Adipose tissue (tissue), 3 donors: ENCODE results near the gene STX1B. TPM values are rescaled to one million over a fixed set of nuclear protein-coding genes. Genes with fewer than 3 reads are reported as not detected.

Source experiments
- H3K27ac ChIP-seq: one replicate; pipeline ENCODE4 v1.5.1; 2013; ENCODE audit warnings: low read depth, low read length
- WGBS, 3 donors: extraction: QIAGEN DNeasy Blood & Tissue Kit; methylation state at CpG; one replicate each; pipeline ENCODE4 v1.1.7; 2013; 5-methylcytosine and 5-hydroxymethylcytosine counted together
- polyA plus RNA-seq, 3 donors: library from polyadenylated mRNA; stranded (reverse); fragments of 200-250 nt; gene quantifications; one replicate each; pipeline ENCODE4 v1.2.3, GENCODE V29; 2013
- donor health status: healthy with polysubstance abuse.
- donor health status: Bipolar disorder and iron deficiency.
- donor health status: healthy.

STX1B gene
- polyA plus RNA-seq, 3 donors: 0.11 to 0.98 (median 0.18) TPM

- H3K27ac ChIP-seq: no peak overlapping the region
- WGBS, 3 donors: 92 to 94% (median 93%) methylated on average over 16 to 18 of the region's 18 CpGs
Observed at GRCh38 chr16:30963925-30964511, 46.4 kb downstream of the STX1B start.

- WGBS, 3 donors: 91 to 94% (median 93%) methylated on average over 11 of the region's 11 CpGs
- H3K27ac ChIP-seq: no peak overlapping the region
Observed at GRCh38 chr16:30961384-30961783, 49.1 kb downstream of the STX1B start.

- no peak overlapping the region for H3K27ac ChIP-seq
- 13 to 17% (median 14%) methylated on average over 35 to 55 of the region's 55 CpGs for WGBS, 3 donors
Observed at GRCh38 chr16:30958175-30959079, 52.0 kb downstream of the STX1B start.

GRCh38 chr16:30957456-30958174 lies 52.8 kb downstream of the STX1B start, which contains the start of gene SETD1A:
Gene SETD1A, plus strand, starts transcription at chr16:30957754. Its CDS starts 978 bp downstream, at chr16:30958732.
- H3K27ac ChIP-seq: peak within 1 kb of the TSS; percentile 79
- 0 to 1% (median 1%) methylated on average over 57 to 85 of the region's 85 CpGs for WGBS, 3 donors

GRCh38 chr16:30956601-30957455 lies 53.6 kb downstream of the STX1B start:
- WGBS, 3 donors: 26 to 27% (median 27%) methylated on average over 42 of the region's 42 CpGs
- H3K27ac ChIP-seq: no peak overlapping the region

DNA sequence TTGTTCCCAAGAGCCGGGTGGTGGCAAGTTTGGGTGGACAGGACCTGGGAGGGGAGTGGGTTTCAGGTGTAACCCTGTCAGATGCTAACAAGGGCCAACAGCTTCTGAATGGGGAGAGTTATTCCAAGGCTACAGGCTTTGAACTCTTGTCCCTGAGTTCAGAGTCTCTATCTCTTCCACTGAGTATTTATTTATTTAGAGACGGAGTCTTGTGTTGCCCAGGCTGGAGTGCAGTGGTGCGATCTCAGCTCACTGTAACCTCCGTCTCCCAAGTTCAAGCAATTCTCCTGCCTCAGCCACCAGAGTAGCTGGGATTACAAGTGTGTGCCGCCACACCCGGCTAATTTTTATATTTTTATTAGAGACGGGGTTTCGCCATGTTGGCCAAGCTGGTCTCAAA lies 55.4 kb downstream of the STX1B start:
- WGBS, 3 donors: 77 to 87% (median 83%) methylated on average over 8 of the region's 8 CpGs
- no peak overlapping the region for H3K27ac ChIP-seq

DNA sequence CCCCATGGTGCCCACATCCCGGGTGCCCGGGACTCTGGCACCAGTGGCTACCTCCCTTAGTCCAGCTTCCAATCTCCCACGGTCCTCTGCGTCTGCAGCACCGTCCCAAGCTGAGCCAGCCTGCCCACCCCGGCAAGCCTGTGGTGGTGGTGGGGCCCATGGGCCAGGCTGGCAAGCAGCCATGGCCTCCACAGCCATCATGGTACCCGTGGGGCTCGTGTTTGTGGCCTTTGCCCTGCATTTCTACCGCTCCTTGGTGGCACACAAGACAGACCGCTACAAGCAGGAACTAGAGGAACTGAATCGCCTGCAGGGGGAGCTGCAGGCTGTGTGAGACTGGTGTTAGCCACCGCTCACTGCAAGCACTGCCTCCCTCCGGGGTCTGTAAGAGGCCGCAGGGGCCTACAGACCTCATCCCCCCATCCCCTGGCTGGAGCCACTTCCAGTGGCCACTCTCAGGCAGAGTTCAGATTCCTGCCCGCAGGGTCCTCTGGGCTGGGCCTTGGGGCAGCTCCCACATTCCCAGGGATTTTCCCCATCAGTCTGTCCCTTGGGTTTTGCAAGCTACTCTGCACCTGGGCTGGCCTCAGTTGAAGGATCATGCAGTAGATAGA lies 56.8 kb downstream of the STX1B start:
- no peak overlapping the region for H3K27ac ChIP-seq

GRCh38 chr16:30953111-30953510 lies 57.3 kb downstream of the STX1B start:
- WGBS, 3 donors: 78 to 85% (median 78%) methylated on average over 9 of the region's 9 CpGs
- no peak overlapping the region for H3K27ac ChIP-seq

More for the DNA sequence above, 56.8 kb downstream of the STX1B start:
- 33 to 46% (median 36%) methylated on average over 15 of the region's 15 CpGs for WGBS, 3 donors

DNA sequence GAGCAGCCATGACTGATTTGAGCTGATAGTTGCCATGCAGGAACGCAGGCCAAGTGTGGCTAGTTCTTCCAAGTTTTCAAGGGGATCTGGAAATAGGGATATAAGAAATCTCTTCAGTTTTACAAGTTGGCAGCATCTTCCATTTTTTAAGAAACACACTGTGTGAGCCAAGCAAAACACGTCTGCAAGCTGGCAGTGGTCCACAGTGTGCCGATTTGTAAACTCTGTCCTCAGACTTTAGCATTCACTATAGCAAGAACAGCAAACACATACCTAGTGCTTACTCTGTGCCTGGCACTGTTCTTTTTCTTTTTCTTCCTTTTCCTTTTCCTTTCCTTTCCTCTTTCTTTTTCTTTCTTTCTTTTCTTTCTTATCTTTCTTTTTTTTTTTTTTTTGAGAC lies 58.7 kb downstream of the STX1B start:
- WGBS, 3 donors: 36 to 49% (median 40%) methylated on average over 3 of the region's 3 CpGs
- no peak overlapping the region for H3K27ac ChIP-seq

GRCh38 chr16:30951193-30951592 lies 59.2 kb downstream of the STX1B start:
- no peak overlapping the region for H3K27ac ChIP-seq
- WGBS, 3 donors: 74 to 82% (median 78%) methylated on average over 1 of the region's 1 CpG

GRCh38 chr16:30950516-30951065 lies 59.8 kb downstream of the STX1B start:
- H3K27ac ChIP-seq: no peak overlapping the region
- WGBS, 3 donors: 65 to 71% (median 68%) methylated on average over 5 to 8 of the region's 8 CpGs

DNA sequence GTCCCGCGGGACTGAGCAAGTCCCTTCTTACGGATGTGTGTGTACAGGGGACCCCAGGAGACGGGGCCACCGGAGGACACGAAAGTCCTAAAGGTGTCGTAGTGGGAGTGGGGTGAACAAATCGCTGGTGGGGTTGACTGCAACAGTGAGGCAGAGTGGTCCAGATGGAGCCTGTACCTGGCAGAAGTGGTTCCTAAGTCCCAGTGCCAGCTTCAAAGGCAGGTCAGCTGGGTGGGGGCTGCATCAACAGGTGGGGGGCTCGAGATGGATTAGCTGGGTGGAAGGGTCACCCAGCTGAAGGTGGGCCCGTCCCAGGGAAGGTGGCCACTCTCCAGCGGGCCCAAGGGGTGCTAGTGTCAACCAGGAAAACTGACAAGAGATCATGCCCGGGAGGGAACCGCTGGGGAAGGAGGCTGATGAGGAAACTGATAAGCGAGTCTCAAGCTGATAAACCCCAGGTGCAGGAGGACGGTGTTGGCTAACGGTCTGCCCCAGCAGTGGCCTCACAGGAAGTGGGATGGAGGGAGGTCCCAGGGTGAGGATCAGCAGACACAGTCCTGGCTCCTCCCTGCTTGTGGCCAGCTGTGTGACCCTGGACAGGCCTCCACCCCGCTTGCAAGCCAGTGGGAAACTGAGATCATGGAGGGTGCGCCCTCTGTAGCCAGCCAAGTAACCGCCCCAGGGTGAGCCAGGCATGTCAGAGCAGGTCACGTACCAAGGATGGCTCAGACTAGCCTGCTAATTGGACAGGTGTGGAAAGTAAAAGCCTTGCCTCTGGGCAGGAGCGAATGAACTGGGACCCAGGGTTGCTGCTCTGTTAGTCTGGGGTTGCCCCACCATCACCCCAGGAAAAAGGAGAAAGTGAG lies 60.6 kb downstream of the STX1B start:
- H3K27ac ChIP-seq: peak overlapping the region; percentile 19
- 1 to 4% (median 2%) methylated on average over 21 of the region's 21 CpGs for WGBS, 3 donors

DNA sequence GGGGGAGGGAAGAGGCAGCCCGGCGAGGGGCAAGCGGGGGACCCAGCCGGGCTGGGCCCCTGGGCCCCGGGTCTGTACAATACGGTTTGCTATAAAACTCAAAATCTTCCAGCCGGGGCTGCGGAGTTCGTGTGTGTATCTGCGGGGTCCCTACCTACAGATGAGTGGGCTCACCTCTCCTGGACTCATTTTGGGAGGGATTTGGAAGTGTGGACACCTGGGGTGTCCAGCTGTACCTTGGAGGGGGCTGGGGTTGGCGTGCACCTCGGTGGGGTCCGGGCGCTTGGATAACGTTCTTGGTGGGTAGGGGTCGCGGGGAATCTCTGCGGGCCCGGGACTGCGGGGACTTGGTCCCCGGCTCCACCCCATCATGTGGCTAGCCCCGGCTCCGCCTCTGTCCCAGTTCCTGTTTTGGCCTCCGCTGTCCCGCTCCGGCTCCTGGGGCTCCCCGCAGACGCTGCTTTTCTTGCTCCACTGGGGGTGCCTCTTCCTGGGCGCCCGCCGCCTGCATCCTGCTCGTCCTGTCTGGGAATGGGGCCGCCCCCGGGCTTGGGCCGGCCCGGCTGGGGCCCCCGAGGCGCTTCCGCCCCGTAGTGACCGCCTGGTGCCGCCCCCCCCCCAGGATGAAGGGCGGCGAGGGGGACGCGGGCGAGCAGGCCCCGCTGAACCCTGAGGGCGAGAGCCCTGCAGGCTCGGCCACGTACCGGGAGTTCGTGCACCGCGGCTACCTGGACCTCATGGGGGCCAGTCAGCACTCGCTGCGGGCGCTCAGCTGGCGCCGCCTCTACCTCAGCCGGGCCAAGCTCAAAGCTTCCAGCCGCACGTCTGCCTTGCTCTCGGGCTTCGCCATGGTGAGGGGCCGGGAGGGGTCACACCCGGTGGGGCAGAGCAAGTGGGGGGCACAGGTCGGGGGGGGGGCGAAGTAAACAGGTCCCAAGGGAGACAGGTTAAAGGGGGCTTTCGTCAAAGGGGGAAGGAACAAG lies 61.5 kb downstream of the STX1B start, which contains the start of gene ORAI3:
ORAI3 (plus strand) TSS at position 402 of the 983 bp plus-strand sequence; CDS start at position 624, 222 bp downstream.
- WGBS, 3 donors: 0 to 1% (median 1%) methylated on average over 60 to 70 of the region's 70 CpGs
- peak within 1 kb of the TSS; percentile 19 for H3K27ac ChIP-seq

DNA sequence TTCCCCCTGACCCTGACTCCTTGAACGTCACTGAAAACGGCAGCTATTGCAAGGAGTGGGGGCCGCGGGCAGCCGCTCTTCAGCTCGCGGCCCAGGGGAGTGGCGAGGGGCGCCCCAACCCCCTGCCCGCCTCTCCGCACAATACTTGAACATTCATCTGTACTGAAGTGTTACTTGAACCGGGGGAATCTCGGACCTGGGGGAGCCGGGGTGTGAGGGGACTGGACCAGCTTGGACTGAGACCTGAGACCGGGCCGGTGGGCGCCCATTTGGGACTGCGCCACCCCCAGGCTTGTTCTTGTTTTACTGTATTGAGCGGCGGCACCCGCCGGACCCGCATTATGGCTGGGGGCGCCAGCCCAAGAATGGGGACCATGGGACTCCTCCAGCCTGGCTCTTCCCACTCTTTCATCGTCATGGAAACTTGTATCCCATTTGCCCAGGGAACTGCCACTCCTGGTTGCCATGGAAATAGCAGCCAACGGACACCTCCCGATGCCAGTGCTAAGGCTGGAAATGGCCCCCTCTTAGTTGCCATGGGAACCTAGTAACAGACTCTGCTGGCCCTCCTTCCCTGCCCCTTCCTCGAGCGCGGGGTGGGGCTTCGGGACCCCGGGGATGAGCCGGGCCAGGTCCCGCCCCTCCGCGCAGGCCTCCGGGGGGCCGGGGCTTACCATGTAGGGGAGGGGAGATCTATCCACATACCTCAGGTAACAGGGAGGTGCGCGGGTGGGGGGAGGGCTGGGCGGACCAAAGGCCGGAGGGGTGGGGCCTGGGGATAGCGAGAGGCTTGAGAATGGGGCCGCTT lies 62.4 kb downstream of the STX1B start:
- H3K27ac ChIP-seq: no peak overlapping the region
- 34 to 38% (median 35%) methylated on average over 33 to 44 of the region's 44 CpGs for WGBS, 3 donors

DNA sequence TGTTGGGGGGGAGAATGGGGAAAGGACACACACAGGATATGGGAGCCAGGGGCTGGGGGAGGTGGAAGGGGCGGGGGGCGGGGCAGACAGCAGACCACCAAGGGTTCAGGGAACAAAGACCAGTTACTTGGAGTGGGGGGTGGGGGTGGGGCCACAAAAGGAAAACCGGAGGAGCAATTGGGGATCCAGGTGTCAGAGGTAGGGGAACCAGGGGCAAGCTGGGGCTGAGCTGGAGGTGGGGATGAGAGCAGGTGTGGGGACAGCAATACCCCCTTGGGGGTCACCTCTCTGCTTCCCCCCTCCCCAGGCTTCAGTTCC lies 62.9 kb downstream of the STX1B start:
- 75 to 83% (median 75%) methylated on average over 2 to 3 of the region's 3 CpGs for WGBS, 3 donors
- no peak overlapping the region for H3K27ac ChIP-seq
